Activated naive CD8-positive, alpha-beta T cell treated with anti-CD3 and anti-CD28 coated beads, Interleukin-2, amount 10 ng/mL, durations not matched to agents 7 days and 5 days (primary cell): ENCODE measurements around the gene SRPK1. TPM values are rescaled to one million over a fixed set of nuclear protein-coding genes. Genes with fewer than 3 reads are reported as not detected.

Experiments used
- ATAC-seq: fragments of 150-1000 bp; cut with Tn5 transposase; one replicate; pipeline ENCODE4 v1.10.0; 2021; ENCODE audit warnings: low read depth, moderate library complexity
- POLR2A ChIA-PET: fragments of 350-600 bp; sonication (Branson Sonifier 250); formaldehyde crosslinking; loops from one replicate; lab custom pipeline; 2021; ENCODE audit warnings: antibody characterized with exemption; lab: Charles Lee
- DNase-seq: peaks from one replicate; pipeline ENCODE4 v3.0.0; 2021
- H3K27ac Mint-ChIP-seq: one replicate; pipeline ENCODE4 v1.8.0; 2022; ENCODE audit warnings: mild to moderate bottlenecking, mixed read lengths
- H3K27me3 Mint-ChIP-seq: one replicate; pipeline ENCODE4 v1.8.0; 2022; ENCODE audit warnings: mild to moderate bottlenecking, moderate library complexity, mixed read lengths
- H3K36me3 Mint-ChIP-seq: one replicate; pipeline ENCODE4 v1.8.0; 2021; ENCODE audit warnings: mild to moderate bottlenecking, mixed read lengths
- H3K4me1 Mint-ChIP-seq: one replicate; pipeline ENCODE4 v1.8.0; 2021; ENCODE audit warnings: mixed read lengths
- H3K4me3 Mint-ChIP-seq: one replicate; pipeline ENCODE4 v1.8.0; 2022; ENCODE audit warnings: mild to moderate bottlenecking, moderate library complexity, mixed read lengths
- H3K9me3 Mint-ChIP-seq: one replicate; pipeline ENCODE4 v1.8.0; 2021; ENCODE audit warnings: mixed read lengths
- total RNA-seq, 2 experiments: library from RNA; stranded (reverse); gene quantifications; one replicate each; pipeline ENCODE4 v1.2.3, GENCODE V29; 2021

The SRPK1 gene
- total RNA-seq, 2 experiments from 2014 or later: 69.1 to 73.6 TPM

DNA sequence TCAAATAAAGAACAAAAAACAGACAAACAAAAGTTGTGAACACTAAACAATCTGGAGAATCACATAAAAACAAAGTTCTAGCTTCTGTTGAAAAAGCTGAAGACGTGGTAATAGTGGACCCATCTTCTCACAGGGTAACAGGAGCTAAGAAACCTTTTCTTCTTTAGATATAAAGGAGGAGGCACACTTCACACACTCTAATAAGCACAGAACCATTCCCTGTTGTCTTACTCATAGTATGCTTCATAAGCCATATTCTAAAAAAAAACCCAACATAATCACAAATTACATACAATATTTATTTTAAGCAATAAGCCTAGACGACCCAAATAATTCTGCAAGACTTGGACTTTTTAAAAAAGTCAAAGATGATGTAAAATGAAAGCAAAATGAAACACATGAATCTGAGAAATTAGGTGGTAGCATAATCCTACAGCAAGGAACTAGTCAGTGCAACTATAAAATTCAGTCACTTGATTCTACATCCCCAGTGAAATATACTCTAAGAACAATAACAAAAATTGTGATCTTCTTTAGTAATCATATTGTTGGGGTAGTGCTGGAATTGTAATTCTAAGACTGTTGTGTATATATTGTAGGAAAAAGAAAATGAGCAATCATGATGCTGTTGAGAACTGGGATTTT, 15.6 kb downstream of the SRPK1 start:
- POLR2A ChIA-PET: no interaction called here
- Mint-ChIP-seq H3K9me3 (peaks cover 17% of the 10 kb centered on the region), H3K27ac (no peak overlapping the region), H3K27me3 (no peaks in the 10 kb centered on the region), H3K4me1 (peaks cover 9% of the 10 kb centered on the region), H3K4me3 (no peak overlapping the region), H3K36me3 (peaks cover 57% of the 10 kb centered on the region)
- ATAC-seq (no peak), DNase-seq (no peak)

DNA sequence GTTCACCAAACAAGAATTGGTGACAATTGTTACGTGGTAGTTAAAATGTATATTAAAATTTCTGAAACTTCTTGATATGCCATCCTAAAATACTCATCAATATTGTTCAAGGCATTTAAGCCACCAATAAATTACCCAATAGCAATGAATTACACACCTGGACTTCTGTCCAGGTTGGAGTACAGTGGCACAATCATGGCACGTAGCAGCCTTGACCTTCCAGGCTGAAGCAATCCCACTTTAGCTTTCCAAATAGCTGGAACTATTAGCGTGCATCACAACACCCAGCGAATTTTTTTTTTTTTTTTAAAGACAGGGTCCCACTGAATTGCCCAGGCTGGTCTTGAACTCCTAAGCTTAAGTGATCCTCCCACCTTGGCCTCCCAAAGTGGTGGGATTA, 17.2 kb downstream of the SRPK1 start:
- no peak for ATAC-seq
- Mint-ChIP-seq H3K9me3 (peaks cover 8% of the 10 kb centered on the region), H3K36me3 (peaks cover 53% of the 10 kb centered on the region), H3K27ac (no peak overlapping the region), H3K27me3 (no peaks in the 10 kb centered on the region), H3K4me3 (no peak overlapping the region), H3K4me1 (peaks cover 10% of the 10 kb centered on the region)
- DNase-seq: no peak
- POLR2A ChIA-PET: interaction anchor here (1.0 kb wide), 1 partner anchor 16 kb away, joined by 3 read pairs; no protein-coding TSS in a partner anchor

DNA sequence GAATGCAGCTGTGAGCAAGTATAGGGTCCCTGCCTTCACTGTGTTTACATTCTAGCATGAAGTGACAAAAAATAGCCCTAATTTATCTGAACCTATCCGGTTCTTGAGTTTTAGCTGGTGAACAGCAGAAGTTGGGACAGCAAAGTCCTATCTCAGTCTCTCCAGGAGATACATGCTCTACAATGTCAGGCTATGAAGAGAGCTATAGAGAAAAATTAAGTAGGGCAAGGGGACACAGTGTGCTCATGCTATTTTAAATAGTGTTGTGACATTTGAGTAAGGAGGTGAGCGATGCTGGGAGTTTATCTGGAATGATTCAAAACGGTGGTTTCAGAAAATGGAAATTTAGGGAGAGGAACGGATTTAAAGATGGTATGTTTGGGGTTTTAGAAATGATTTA, 20.4 kb downstream of the SRPK1 start:
- Mint-ChIP-seq H3K9me3 (peaks cover 2% of the 10 kb centered on the region), H3K36me3 (peaks cover 44% of the 10 kb centered on the region), H3K27me3 (no peaks in the 10 kb centered on the region), H3K27ac (no peak overlapping the region), H3K4me1 (peaks cover 7% of the 10 kb centered on the region), H3K4me3 (no peak overlapping the region)
- POLR2A ChIA-PET: no interaction called here
- ATAC-seq (no peak), DNase-seq (no peak)

DNA sequence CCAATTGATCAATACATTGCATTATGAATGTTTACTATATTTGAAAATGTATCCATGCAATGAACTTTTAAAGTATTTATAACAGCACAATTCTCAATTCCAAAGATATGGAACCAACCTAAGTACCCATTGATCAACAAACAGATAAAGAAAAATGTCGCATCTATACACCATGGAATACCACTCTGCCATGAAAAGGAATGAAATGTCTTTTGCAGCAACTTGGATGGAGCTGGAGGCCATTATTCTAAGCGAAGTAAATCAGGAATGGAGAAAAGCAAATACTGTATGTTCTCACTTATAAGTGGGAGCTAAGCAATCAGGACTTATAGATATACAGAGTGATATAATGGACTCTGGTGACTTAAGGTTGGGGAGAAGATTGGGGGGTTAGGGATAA, 22.9 kb downstream of the SRPK1 start:
- peaks cover 2% of the 10 kb centered on the region for H3K9me3 Mint-ChIP-seq
- DNase-seq: no peak
- ATAC-seq: no peak
- no peak overlapping the region for H3K4me3 Mint-ChIP-seq
- no peak overlapping the region for H3K27ac Mint-ChIP-seq
- H3K36me3 Mint-ChIP-seq: peaks cover 48% of the 10 kb centered on the region
- POLR2A ChIA-PET: no interaction called here
- no peaks in the 10 kb centered on the region for H3K27me3 Mint-ChIP-seq
- peaks cover 12% of the 10 kb centered on the region for H3K4me1 Mint-ChIP-seq

DNA sequence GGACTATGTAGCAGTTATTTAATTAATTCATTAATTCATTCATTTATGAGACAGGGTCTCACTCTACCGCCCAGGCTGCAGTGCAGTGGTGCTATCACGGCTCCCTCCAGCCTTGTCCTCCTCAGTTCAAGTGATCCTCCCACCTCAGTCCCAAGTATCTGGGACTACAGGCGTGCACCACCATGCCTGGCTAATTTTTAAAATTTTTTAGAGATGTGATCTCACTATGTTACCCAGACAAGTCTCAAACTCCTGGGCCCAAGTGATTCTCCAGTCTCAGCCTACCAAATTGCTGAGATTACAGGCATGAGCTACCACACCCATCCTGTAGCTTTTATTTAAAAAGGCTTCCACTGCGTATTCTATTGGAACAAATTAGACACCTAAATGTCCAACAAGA, 23.4 kb downstream of the SRPK1 start:
- POLR2A ChIA-PET: no interaction called here
- Mint-ChIP-seq H3K9me3 (peaks cover 2% of the 10 kb centered on the region), H3K27me3 (no peaks in the 10 kb centered on the region), H3K4me1 (peaks cover 12% of the 10 kb centered on the region), H3K4me3 (no peak overlapping the region), H3K36me3 (peaks cover 46% of the 10 kb centered on the region), H3K27ac (no peak overlapping the region)
- DNase-seq: no peak
- no peak for ATAC-seq

DNA sequence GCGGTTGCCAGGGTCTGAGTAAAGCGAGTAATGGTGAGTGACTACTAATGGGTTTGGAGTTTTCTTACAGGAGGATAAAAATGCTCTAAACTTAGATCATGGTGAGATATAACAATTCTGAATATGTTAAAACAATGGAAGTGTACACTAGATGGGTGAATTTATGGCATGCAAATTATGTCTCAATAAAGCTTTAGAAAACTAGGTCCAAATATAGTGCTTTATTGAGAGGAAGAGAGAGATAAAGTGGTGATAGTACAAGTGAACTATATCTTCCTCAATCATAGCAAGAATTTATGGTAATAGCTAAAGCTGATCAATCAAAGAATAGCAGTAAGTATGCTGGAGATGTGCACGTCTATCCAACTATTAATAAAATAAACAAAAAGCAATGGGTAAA, 23.9 kb downstream of the SRPK1 start:
- peaks cover 45% of the 10 kb centered on the region for H3K36me3 Mint-ChIP-seq
- peaks cover 2% of the 10 kb centered on the region for H3K9me3 Mint-ChIP-seq
- H3K4me3 Mint-ChIP-seq: no peak overlapping the region
- peaks cover 12% of the 10 kb centered on the region for H3K4me1 Mint-ChIP-seq
- POLR2A ChIA-PET: no interaction called here
- no peak overlapping the region for H3K27ac Mint-ChIP-seq
- no peaks in the 10 kb centered on the region for H3K27me3 Mint-ChIP-seq
- DNase-seq: no peak
- no peak for ATAC-seq

DNA sequence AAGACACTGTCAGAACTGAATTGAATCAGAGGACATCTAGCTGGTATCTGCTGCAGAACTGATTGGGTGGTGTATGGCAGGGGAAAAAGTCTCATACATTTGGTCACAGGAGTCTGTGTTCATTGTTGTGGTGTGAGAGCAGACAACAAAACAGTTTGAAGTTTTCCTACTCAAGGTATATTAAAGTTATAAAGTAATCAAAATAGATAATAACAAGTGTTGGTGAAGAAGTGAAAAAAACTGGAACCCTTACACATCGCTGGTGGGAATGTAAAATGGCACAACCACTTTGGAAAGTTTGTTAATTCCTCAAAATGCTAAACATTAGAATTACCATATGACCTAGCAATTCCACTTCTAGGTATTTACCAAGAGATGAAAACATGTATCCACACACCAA, 24.7 kb downstream of the SRPK1 start:
- no peak overlapping the region for H3K27ac Mint-ChIP-seq

DNA sequence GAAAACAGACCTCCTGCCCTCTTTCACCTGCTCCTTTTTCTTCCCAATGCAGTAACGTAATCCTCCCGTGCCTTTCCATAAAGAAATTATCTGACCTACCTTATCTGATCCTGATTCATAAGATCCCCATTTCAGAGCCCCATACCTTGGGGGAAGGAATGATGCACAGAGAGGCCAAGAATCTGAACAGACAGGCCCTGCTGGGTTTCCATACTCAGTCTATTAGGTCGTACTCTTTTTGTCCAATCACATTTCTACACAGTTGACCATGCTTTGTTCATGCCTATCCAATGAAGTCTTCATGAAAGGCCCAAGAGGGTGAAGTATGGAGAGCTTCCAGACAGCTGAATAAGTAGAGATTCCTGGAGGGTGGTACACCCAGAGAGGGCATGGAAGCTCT, 25.3 kb downstream of the SRPK1 start:
- no peaks in the 10 kb centered on the region for H3K27me3 Mint-ChIP-seq
- ATAC-seq (no peak), DNase-seq (no peak)
- H3K9me3 Mint-ChIP-seq: peaks cover 1% of the 10 kb centered on the region
- POLR2A ChIA-PET: no interaction called here
- no peak overlapping the region for H3K4me3 Mint-ChIP-seq
- H3K36me3 Mint-ChIP-seq: peaks cover 37% of the 10 kb centered on the region
- peaks cover 10% of the 10 kb centered on the region for H3K4me1 Mint-ChIP-seq
- no peak overlapping the region for H3K27ac Mint-ChIP-seq

More for the DNA sequence above, 24.7 kb downstream of the SRPK1 start:
- no peaks in the 10 kb centered on the region for H3K27me3 Mint-ChIP-seq
- ATAC-seq: no peak
- H3K4me3 Mint-ChIP-seq: no peak overlapping the region
- peaks cover 2% of the 10 kb centered on the region for H3K9me3 Mint-ChIP-seq
- H3K4me1 Mint-ChIP-seq: peaks cover 12% of the 10 kb centered on the region
- H3K36me3 Mint-ChIP-seq: peaks cover 43% of the 10 kb centered on the region
- POLR2A ChIA-PET: no interaction called here
- DNase-seq: no peak

DNA sequence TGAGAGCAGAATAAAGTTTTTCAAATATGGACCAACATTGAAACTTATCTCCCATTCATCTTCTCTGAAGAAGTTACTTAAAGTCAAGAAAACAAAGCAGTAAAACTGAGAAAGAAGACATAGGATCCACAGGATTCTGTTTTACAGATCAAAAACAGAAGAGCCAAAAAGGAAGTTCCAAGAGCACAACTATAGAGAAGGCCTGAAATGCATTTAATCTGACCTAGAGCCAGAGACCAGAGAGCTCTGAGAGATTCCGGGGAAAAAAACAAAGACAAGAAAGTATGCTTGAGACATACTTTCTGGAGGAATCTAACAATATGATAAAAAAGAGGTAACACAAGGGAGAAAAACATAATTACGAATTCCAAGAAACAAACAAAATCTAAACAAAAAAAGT, 26.1 kb downstream of the SRPK1 start:
- Mint-ChIP-seq H3K4me3 (no peak overlapping the region), H3K27me3 (no peaks in the 10 kb centered on the region), H3K36me3 (peaks cover 32% of the 10 kb centered on the region), H3K4me1 (peaks cover 10% of the 10 kb centered on the region), H3K27ac (no peak overlapping the region), H3K9me3 (no peaks in the 10 kb centered on the region)
- POLR2A ChIA-PET: no interaction called here
- ATAC-seq (no peak), DNase-seq (no peak)

DNA sequence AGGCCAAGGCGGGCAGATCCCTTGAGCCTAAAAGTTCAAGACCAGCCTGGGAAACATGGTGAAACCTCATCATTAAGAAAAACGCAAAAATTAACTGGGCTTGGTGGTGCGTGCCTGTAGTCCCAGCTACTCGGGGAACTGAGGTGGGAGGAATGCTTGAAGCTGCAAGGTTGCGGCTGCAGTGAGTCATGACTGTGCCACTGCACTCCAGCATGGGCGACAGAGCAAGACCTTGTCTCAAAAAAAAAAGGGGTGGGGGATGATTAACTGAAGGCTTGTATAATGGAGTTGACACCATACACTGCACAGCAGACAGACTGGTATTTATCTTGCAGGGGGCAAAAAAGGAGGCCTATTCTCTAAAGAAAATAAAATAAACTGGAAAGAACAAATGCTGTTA, 27.7 kb downstream of the SRPK1 start:
- POLR2A ChIA-PET: no interaction called here
- Mint-ChIP-seq H3K27ac (no peak overlapping the region), H3K9me3 (no peaks in the 10 kb centered on the region), H3K4me1 (peaks cover 8% of the 10 kb centered on the region), H3K27me3 (no peaks in the 10 kb centered on the region), H3K36me3 (peaks cover 22% of the 10 kb centered on the region), H3K4me3 (no peak overlapping the region)
- DNase-seq: no peak
- no peak for ATAC-seq

DNA sequence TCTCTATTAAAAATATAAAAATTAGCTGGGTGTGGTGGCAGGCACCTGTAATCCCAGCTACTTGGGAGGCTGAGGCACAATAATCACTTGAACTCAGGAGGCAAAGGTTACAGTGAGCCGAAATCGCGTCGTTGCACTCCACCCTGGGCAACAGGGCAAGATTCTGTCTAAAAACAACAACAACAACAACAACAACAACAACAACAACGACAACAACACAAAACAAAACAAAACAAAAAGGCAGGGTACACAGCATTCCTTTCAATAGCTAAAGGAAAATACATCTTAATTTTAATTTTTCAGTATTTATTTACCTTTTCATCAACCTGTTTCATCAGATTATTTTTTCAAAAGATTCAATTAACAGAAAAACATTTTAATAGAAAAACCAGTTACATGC, 28.4 kb downstream of the SRPK1 start:
- Mint-ChIP-seq H3K27ac (no peak overlapping the region), H3K36me3 (peaks cover 23% of the 10 kb centered on the region), H3K27me3 (no peaks in the 10 kb centered on the region), H3K4me3 (no peak overlapping the region), H3K9me3 (no peaks in the 10 kb centered on the region), H3K4me1 (peaks cover 8% of the 10 kb centered on the region)
- DNase-seq: no peak
- POLR2A ChIA-PET: no interaction called here
- no peak for ATAC-seq

DNA sequence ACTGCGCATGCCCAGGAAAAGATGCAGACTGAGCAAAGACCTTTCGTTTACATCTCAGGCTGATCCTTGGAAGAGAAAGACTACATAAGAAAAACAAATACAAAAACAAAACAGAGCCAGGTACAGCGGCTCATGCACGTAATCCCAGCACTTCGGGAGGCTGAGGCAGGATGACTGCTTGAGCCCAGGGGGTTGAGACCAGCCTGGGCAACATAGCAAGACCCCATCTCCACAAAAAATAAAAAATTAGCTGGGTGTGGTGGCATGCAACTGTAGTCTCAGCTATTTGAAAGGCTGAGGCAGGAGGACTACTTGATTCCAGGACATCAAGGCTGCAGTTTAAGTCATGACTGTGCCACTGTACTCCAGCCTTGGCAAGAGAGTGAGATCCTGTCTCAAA, 41.7 kb downstream of the SRPK1 start:
- Mint-ChIP-seq H3K27me3 (no peaks in the 10 kb centered on the region), H3K27ac (no peak overlapping the region), H3K4me1 (peaks cover 3% of the 10 kb centered on the region), H3K9me3 (peaks cover 11% of the 10 kb centered on the region), H3K36me3 (peaks cover 54% of the 10 kb centered on the region), H3K4me3 (no peak overlapping the region)
- POLR2A ChIA-PET: no interaction called here
- ATAC-seq: no peak
- DNase-seq: no peak

DNA sequence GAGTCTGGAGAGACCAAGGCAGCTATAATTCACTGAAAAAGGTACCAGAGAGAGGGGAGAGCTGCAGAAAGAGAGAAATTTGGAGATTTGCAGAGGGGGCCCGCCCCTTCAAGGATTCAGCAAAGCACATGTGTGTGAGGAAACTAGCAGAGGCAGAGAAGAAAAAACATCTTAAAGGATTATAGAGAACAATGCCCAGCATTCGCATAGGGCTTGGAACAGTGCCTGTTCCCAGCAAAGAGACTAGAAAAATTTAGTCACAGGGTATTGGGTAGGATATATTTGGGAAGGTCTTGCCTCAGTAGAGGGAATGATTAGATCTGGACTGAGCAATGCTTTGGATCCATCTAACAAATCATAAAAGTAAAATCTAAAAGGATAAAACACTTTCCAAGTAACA, 44.0 kb downstream of the SRPK1 start:
- Mint-ChIP-seq H3K9me3 (peaks cover 10% of the 10 kb centered on the region), H3K4me1 (peaks cover 3% of the 10 kb centered on the region), H3K4me3 (no peak overlapping the region), H3K27ac (no peak overlapping the region), H3K36me3 (peaks cover 43% of the 10 kb centered on the region), H3K27me3 (no peaks in the 10 kb centered on the region)
- DNase-seq (no peak), ATAC-seq (no peak)
- POLR2A ChIA-PET: no interaction called here

DNA sequence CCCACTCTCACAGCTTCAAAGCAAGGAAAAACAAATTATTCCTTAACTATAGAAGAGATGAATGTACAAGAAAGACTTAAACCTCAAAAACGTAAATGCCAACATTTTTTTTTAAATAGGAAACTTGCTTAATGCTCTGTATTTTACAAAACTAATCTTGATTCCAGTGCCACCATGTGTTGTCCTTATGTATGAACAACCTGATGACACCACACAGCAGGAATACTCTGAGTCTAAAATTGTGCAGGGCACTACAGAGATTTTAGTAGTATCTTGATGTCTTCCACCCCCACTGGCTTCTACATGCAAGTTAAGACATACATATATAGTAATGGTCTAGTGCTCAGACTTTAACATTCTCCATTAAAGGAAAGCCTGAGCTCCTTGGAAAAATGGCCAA, 46.2 kb downstream of the SRPK1 start:
- Mint-ChIP-seq H3K4me1 (peaks cover 3% of the 10 kb centered on the region), H3K27me3 (no peaks in the 10 kb centered on the region), H3K9me3 (no peaks in the 10 kb centered on the region), H3K27ac (no peak overlapping the region), H3K36me3 (peaks cover 27% of the 10 kb centered on the region), H3K4me3 (no peak overlapping the region)
- POLR2A ChIA-PET: interaction anchor here (0.7 kb wide), 1 partner anchor 159 kb away, joined by 3 read pairs; no protein-coding TSS in a partner anchor
- ATAC-seq: no peak
- DNase-seq: no peak
